Dermis microvascular lymphatic vessel endothelial cell (primary cell): Measurements from ENCODE around the gene SNUPN. TPM values are rescaled to one million over a fixed set of nuclear protein-coding genes. Genes with fewer than 3 reads are reported as not detected.
A peak's percentile ranks its signal among the peaks of the same experiment; 100 is the strongest.

ENCODE experiments used
- DNase-seq, 2 donors: peaks; one replicate each; pipeline versions ENCODE4 v3.0.0 to v3.0.0-alpha.2; 2010; ENCODE audit warnings: low read depth in 2 of 2
- total RNA-seq: library from RNA; depleted of rRNA; stranded (reverse); fragments of >200 nt; gene quantifications from 2 replicates; pipeline ENCODE4 v1.2.1, GENCODE V29; 2014

The SNUPN gene
- total RNA-seq, 1 donor from 2014 or later = 14.0 TPM

DNA sequence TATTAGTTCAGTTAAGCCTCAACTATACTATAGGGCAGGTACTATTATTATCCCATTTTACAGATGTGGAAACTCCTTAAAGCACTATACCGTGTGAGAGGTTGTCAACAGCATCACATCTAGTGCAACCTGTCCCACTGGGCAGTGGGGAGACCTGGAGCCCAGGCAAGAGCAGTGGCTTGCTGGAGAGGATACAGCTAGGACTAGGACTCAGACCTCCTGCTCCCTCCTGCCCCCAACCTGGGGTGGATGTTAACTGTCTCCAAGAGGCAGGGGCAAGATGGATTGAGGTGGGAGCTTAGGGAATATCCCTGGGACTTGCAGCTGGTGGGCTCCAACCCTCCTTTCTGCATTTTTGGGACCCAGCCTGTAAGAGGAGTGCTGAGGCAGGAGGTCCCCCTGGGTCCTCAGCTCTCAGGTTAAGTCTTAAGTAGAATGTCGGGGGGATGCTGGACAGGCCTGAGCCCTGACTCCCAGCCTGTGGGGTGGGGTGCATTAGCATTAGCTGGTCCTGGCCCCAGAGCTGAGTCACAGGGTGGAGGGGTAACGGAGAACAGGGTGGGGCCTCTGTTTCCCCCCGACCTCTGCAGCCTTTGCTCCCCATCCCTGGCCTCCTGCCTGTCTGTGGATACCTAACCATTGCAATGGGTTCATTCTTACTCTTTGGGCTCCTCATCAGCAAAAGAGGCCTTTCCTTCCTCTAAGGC, 28.8 kb upstream of the SNUPN start:
- no peak for DNase-seq

DNA sequence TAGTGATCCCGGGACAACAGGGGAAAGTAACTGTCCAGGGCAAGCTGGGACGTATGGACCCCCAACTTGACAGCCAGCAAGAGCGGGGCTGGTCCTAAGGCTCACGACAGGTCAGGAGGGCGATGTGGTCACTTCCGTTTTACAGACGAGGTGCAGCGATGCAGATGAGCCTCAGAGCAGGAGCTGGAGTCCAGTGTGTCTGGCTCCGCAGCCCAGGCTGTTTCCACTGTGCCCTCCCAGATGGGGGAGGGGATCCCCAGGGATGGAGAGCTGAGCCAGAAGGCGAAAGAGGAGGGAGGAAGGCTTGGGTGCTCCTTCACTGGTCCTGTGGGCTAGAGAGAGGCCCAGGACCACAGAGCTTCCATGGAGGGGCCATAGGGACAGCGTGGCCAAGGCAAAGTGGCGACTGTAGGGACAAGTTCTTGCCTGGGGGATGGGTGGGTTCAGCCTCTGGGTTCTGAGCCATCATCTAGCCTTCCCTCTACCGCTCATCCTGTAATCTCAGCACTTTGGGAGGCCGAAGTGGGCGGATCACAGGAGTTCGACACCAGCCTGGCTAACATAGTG, 27.9 kb upstream of the SNUPN start:
- DNase-seq = no peak

- DNase-seq = no peak
Observed at GRCh38 chr15:75651810-75652543, 26.5 kb upstream of the SNUPN start.

GRCh38 chr15:75650908-75651809, 25.6 kb upstream of the SNUPN start:
- peak; percentile 84 to 85 for DNase-seq

GRCh38 chr15:75649848-75650247, 24.3 kb upstream of the SNUPN start:
- DNase-seq = no peak

DNA sequence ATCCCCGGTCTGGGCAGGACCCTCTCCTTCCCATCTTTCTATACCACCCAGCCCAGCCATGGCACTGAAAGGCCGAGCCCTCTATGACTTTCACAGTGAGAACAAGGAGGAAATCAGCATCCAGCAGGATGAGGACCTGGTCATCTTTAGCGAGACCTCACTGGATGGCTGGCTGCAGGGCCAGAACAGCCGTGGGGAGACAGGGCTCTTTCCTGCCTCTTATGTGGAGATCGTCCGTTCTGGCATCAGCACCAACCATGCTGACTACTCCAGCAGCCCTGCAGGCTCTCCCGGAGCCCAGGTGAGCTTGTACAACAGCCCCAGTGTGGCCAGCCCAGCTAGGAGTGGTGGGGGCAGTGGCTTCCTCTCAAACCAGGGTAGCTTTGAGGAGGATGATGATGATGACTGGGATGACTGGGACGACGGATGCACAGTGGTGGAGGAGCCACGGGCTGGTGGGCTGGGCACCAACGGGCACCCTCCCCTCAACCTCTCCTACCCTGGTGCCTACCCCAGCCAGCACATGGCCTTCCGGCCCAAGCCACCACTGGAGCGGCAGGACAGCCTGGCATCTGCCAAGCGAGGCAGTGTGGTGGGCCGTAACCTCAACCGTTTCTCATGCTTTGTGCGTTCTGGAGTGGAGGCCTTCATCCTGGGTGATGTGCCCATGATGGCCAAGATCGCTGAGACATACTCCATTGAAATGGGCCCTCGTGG, 23.7 kb upstream of the SNUPN start:
- no peak for DNase-seq

DNA sequence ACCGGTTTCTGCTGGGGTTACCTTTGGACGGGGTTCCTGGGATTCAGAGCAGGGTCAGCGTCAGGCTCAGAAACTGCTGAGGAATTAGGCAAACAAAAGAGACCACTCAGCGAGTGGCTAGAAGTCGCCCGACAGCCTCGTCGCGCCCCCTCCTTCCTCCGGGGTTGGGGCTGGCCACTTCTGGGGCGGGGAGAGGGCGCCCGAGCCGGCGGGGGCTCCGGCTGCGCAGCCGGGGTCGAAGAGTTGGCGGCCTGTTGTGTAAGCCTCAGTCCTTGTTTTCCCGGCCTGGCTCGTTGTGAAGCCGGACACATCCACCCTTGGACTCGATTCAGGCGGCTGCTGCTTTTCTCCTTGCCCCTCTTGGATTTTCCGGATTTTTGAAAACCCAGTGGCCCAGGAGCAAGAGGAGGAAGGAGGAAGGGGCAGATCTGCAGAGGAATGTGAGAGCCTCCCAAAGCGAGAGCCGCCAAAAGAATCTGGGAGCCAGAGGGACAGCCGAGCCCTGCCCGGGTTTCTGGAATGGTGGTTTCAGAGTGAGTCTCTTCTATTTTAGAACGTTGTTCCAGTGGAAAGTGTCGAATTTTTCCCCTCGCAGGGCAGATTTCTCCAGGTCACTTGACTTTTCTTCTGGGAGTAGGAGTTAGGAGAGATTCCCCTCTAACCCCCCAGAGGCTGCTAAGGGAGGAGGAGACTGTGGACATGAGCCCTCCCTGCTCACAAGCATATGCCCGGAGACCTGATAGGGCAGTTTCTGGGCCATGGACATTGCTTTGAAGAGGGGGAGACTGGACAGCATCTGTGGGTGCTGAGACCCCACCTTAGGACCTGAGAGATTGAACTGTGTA, 22.9 kb upstream of the SNUPN start:
- DNase-seq = peak in 1 of 2 donors; percentile 47

DNA sequence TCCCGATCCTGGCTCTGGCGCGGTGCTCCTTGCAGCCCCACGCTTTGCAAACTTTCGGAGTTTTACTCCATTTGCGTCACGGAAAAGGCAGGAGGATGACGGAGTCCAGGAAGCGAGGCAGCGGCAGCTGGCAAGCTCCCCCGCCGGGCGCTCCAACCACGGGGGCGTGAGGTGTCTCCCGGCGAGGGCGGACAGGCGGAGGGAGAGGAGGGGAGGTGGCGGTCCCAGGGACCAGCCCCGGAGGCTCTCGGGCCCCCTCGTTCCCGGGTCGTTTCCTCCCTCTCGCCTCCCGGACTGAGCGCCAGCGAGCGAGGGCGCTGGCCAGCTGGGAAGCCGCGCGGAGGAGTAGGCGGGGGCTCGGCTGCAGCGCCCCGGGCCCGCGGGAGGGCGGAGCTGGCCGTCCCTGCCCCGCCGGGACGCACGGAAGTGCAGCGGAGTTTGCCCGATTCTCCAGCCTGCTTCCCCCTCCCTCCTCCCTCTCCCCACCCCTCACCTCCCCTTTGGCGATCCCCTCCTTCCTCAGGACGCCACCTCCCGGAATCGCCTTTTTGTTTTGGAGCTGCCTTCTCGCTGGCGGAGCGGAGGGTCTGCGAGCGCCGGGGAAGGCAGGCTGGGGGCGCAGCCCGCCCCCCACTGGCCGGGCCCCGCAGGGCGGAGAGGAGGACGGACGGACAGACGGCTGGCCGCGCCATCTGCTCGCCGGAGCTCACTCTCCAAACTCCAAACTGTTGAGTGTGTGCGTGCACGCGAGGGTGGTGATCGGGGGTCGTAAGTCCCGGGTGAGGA, 22.0 kb upstream of the SNUPN start, which contains the start of gene SNX33:
TSS of gene SNX33 (plus strand) at position 543 of the 786 bp plus-strand sequence. CDS start 1,191 bp downstream, outside the sequence.
- DNase-seq = peak; percentile 75 to 80

DNA sequence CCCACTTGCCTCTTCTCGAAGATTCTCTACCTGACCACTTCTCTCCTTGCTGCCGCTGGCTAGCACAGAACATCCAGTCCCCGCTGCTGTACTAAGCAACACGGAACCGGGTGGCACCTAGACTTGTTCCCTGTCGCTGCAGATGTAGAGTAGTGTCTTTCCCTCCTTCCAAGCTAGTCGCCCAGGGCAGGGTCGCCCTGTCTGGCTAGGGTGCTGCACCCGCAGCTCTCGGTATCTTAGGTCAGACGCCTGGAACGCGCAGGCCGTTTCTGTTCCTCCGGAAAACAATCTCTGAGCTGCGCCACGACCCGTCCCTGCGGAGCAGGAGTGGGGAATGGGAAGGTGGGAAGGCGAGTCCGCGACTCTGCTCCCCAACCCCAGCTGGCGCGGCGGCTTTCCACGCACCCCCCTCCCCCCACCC, 21.4 kb upstream of the SNUPN start:
- DNase-seq = no peak

DNA sequence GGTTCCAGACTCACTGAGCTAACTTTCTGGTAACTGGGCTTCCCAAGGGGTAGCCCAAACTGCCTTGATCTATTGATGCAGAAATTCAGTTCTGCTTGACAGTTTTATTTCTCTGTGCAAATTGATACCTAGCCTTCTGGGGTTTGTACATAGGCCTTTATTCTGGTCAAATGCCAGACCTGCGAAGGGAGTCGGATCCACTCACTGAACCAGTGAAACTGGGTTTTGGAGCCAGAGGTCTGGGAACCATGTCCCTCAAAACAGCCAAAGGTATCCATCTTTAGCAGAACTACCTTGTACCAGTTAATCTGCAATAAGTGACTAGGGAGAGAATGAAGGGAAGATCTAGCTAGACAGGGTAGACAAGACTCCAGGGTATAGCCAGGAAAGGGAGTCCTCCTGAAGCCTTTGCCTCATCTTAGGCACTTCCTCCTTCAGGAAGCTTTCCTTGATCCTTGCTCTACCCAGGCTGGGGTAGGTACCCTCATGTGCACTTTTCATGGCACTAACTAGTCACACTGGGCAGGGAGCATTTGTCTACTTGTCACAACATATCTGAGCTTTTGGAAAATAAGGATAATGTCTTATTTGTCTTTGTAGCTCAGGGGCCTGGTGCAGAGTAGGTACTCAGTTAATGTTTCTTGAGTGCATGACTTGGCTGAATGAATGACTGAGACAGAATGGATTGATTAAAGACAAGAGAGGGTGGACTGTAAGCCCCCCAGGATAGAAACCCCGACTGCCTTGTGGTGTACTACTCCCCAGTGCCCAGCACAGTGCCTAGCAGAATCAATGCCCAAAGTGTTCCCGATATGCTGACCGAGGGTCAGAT, 20.8 kb upstream of the SNUPN start:
- DNase-seq = no peak

- DNase-seq = no peak
Observed at GRCh38 chr15:75644376-75644775, 18.9 kb upstream of the SNUPN start.

DNA sequence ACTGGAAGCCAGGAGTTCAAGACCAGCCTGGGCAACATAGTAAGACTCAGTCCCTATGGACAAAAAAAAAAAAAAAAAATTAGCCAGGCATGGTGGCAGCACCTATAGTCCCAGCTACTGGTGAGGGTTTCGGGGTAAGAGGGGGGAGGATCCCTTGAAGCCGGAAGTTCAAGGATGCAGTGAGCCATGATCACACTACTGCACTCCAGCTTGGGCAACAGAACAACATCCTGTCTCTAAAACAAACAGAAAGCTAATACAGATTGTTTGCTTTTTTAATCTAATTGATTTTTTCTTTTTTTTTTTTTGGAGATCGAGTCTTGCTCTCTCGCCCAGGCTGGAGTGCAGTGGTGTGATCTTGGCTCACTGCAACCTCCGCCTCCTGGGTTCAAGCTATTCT, 16.1 kb upstream of the SNUPN start:
- no peak for DNase-seq

DNA sequence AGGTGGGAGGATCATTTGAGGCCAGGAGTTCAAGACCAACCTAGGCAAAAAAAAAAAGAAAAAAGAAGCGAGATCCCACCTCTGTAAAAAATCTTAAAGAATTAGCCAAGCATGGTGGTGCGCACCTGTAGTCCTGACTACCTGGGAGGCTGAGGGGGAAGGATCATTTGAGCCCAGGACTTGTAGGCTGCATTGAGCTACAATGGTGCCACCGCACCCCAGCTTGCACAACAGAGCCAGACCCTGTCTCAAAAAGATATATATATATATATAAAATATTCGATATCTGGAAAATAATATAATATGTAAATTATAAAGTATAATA, 15.6 kb upstream of the SNUPN start:
- no peak for DNase-seq

DNA sequence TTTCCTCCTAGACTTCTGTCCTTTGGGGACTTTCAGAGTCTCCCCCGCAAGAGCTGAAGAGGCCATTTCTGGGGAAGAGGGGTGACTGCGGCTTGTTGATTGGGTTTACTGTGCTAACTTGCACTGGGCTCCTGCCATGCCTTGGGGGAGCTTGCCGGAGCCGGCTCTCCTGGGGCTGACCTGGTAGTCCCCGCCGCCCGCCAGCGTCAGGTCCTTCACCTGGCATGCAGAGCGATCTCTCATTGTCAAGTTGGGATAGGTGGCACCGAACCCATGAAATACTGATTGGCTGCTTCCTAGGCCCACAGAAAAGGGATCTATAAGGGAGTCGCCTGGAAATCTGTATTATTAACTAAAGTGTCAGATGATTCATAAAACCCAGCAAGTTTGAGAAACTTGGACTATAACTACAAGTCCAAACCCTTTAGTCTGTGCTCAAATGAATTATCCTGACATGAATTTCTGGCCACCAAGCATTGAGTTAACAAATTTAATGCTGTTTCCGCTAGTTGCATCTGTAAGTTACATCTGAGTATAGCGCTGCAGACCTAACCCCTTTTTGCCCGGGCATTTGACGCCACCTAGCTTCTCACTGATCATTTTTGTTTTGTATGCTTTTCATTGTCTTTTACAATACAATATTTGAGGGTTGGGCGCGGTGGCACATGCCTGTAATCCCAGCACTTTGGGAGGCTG, 15.1 kb upstream of the SNUPN start:
- peak; percentile 59 to 79 for DNase-seq

DNA sequence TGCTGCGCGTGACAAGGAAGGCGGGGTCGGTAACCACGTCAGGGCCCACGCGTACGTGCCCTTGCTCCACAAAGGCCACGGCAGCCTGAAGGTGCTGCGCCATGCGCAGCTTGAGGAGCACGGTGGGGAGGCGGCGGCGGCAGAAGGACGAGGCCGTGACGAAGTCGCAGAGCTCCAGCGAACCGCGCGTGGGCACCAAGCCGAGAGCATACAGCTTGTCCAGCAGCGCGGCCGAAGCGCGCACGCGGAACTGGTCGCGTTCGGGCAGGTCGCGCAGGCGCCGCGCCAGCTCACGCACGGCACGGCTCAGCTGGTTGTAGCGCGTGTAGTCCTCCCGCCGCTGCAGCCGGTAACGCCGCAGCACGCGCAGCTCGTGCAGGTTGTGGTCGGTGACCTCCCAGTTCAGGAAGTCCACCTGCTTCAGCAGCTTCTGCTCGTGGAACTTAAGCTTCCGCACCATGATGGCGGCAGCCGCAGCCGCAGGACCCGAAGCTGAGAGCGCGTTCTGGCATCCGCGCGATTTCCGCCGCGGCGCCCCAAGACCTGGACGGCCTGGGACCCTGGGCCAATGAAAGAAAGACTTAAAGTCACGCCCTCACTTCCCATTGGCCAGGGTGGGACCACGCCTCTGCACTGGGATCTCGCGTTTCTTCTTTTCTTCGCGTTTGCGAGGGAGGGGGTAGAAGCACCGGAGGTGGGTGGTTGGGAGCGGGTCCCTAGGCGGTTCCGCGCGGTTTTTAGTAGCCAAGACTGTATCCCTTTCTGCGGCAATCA, 14.4 kb upstream of the SNUPN start, which contains the start of gene IMP3:
TSS of gene IMP3 (minus strand) at position 516 of the 774 bp plus-strand sequence. CDS start at position 460, 56 bp downstream.
- DNase-seq = peak; percentile 92 to 97

DNA sequence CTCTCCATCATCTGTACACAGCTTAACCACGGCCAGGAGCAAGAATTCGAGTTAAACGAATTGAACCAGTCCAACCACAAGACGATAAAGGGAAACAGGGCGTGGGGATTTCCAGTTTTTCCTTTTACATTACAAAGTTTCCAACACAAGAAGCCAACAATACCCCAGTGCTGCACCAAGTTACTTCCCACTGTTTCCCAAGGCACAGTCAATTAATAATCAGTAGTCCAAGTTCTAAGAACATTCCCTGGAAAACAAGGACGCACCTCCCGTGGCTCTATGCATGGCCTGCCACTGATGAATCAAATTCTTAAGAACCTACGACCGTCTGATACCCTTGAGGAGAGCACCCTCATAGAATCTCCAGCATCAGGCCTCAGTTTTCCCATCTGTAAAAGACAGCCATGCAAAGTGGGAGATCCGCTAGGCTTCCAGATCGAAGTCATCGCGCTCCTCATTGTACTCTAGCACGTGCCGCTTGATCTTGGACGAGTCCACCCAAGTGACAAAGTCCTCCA, 13.7 kb upstream of the SNUPN start:
- DNase-seq = peak in 1 of 2 donors; percentile 53
